SK-N-SH (cell line): ENCODE results near the gene FLRT1.

Experiments used
- CTCF ChIP-seq: fragments of 200-600 bp; sonication (generic); IDR thresholded peaks from 2 replicates; pipeline ENCODE4 v1.6.1; 2017; ENCODE audit warnings: antibody characterized with exemption, mild to moderate bottlenecking, moderate library complexity
- EZH2phosphoT487 ChIP-seq: fragments of 200-600 bp; sonication (generic); IDR thresholded peaks from 2 replicates; pipeline ENCODE4 v1.6.1; 2017; ENCODE audit warnings: low read depth, mixed run types, mild to moderate bottlenecking, antibody characterized with exemption, moderate library complexity, borderline replicate concordance
- MXI1 ChIP-seq: IDR thresholded peaks from 2 replicates; pipeline ENCODE4 v1.6.1; 2012; ENCODE audit warnings: mild to moderate bottlenecking, low read depth, low read length, improper control_type of control experiment
- POLR2AphosphoS5 ChIP-seq: IDR thresholded peaks from 2 replicates; pipeline ENCODE4 v1.6.1; 2012; ENCODE audit warnings: low read depth, low read length
- RAD21 ChIP-seq: IDR thresholded peaks from 2 replicates; pipeline ENCODE4 v1.6.1; 2012; ENCODE audit warnings: mild to moderate bottlenecking, low read length
- SIN3A ChIP-seq: IDR thresholded peaks from 2 replicates; pipeline ENCODE4 v1.6.1; 2012; ENCODE audit warnings: low read depth, mild to moderate bottlenecking, low read length, moderate library complexity, borderline replicate concordance

DNA sequence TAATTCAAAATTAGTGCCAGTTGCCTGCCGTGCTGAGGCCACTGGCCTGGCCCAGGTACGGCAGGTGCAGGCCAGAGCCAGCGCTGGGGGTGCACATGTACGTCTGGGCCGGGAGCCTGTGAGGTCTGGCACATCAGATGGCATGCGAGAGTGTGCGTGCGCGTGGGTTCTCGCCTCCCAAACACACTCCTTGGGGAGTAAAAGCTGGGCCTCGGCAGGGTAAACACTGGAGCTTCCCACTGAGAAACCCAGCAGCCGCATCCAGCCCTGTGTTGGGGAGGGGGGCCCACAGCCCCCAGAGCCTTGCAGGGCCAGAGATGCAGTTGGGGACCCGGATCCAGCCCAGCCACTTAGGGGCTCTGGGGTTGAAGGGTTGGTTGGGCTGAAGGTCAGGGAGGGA is 37.8 kb downstream of the FLRT1 start:
- TF ChIP-seq CTCF, result no peak
- TF ChIP-seq POLR2AphosphoS5, result no peak
- no peak for TF ChIP-seq MXI1
- no peak for TF ChIP-seq SIN3A
- no peak for TF ChIP-seq RAD21
- TF ChIP-seq EZH2phosphoT487, result no peak
